DMS153 treated with DMSO at 0.1 percent for 48 hours (cell line): ENCODE results near the gene ESAM.
A peak's percentile ranks its signal among the peaks of the same experiment; 100 is the strongest.

Experiments
- DNase-seq: peaks from one replicate; lab custom pipeline; 2025; ENCODE audit not compliant: unreplicated experiment; lab: John Stamatoyannopoulos, UW

Gene ESAM

GRCh38 chr11:124762105-124762623 lies at the start of gene ESAM:
Gene ESAM (minus strand): TSS chr11:124762290. CDS start chr11:124762154, 136 bp downstream.
- peak; percentile 39 for DNase-seq

GRCh38 chr11:124811399-124812125 lies 49.5 kb upstream of the ESAM start:
- DNase-seq: no peak

- no peak for DNase-seq
Observed at GRCh38 chr11:124807660-124808270, 45.7 kb upstream of the ESAM start.

- no peak for DNase-seq
Observed at GRCh38 chr11:124807201-124807600, 45.1 kb upstream of the ESAM start.

- DNase-seq: no peak
Observed at GRCh38 chr11:124804884-124805283, 42.8 kb upstream of the ESAM start.

GRCh38 chr11:124801636-124802312 lies 39.7 kb upstream of the ESAM start:
- DNase-seq: no peak

GRCh38 chr11:124801014-124801413 lies 38.9 kb upstream of the ESAM start:
- no peak for DNase-seq

- DNase-seq: peak; percentile 46
Observed at GRCh38 chr11:124800226-124800929, 38.3 kb upstream of the ESAM start, which contains the start of gene MSANTD2. Gene MSANTD2 (minus strand): TSS chr11:124800406. CDS start chr11:124800380, 26 bp downstream.

GRCh38 chr11:124799348-124800225 lies 37.5 kb upstream of the ESAM start:
- no peak for DNase-seq

- DNase-seq: no peak
Observed at GRCh38 chr11:124798991-124799347, 36.9 kb upstream of the ESAM start.

- DNase-seq: no peak
Observed at GRCh38 chr11:124796312-124796711, 34.2 kb upstream of the ESAM start.

- peak; percentile 22 for DNase-seq
Observed at GRCh38 chr11:124793466-124794278, 31.6 kb upstream of the ESAM start.

- DNase-seq: no peak
Observed at GRCh38 chr11:124791626-124792341, 29.7 kb upstream of the ESAM start.

GRCh38 chr11:124788521-124788920 lies 26.4 kb upstream of the ESAM start:
- no peak for DNase-seq

- no peak for DNase-seq
Observed at GRCh38 chr11:124784051-124784450, 22.0 kb upstream of the ESAM start.

- DNase-seq: no peak
Observed at GRCh38 chr11:124783002-124783401, 20.9 kb upstream of the ESAM start.

GRCh38 chr11:124779568-124779967 lies 17.5 kb upstream of the ESAM start:
- DNase-seq: no peak

- no peak for DNase-seq
Observed at GRCh38 chr11:124778281-124778680, 16.2 kb upstream of the ESAM start.
